ENCODE measurements around the gene ANKRD50.
A peak's percentile ranks its signal among the peaks of the same experiment; 100 is the strongest.

The ANKRD50 gene

GRCh38 chr4:124712372-124713184 lies at the start of gene ANKRD50:
Gene ANKRD50 (minus strand): TSS chr4:124712732. CDS start chr4:124710511, 2,221 bp downstream.
- DNase-seq (ENCODE audit: low read depth in 2 of 2), result peak; percentile 38 to 46

GRCh38 chr4:124757126-124757525 lies 44.6 kb upstream of the ANKRD50 start:
- DNase-seq (ENCODE audit: low read depth in 2 of 2), result no peak

GRCh38 chr4:124754681-124755080 lies 42.1 kb upstream of the ANKRD50 start:
- DNase-seq (ENCODE audit: low read depth in 2 of 2), result no peak

- no peak for DNase-seq (ENCODE audit: low read depth in 2 of 2)
These were observed 41.5 kb upstream of the ANKRD50 start for GRCh38 chr4:124753941-124754581.

- no peak for DNase-seq (ENCODE audit: low read depth in 2 of 2)
These were observed 36.9 kb upstream of the ANKRD50 start for GRCh38 chr4:124749421-124749820.

GRCh38 chr4:124748965-124749364 lies 36.4 kb upstream of the ANKRD50 start:
- no peak for DNase-seq (ENCODE audit: low read depth in 2 of 2)

GRCh38 chr4:124745985-124746801 lies 33.7 kb upstream of the ANKRD50 start:
- DNase-seq (ENCODE audit: low read depth in 2 of 2), result no peak

GRCh38 chr4:124743711-124744110 lies 31.2 kb upstream of the ANKRD50 start:
- no peak for DNase-seq (ENCODE audit: low read depth in 2 of 2)

GRCh38 chr4:124740501-124740900 lies 28.0 kb upstream of the ANKRD50 start:
- DNase-seq (ENCODE audit: low read depth in 2 of 2), result no peak

- no peak for DNase-seq (ENCODE audit: low read depth in 2 of 2)
These were observed 26.5 kb upstream of the ANKRD50 start for GRCh38 chr4:124738994-124739393.

GRCh38 chr4:124737619-124738018 lies 25.1 kb upstream of the ANKRD50 start:
- DNase-seq (ENCODE audit: low read depth in 2 of 2), result no peak

- no peak for DNase-seq (ENCODE audit: low read depth in 2 of 2)
These were observed 24.0 kb upstream of the ANKRD50 start for GRCh38 chr4:124736526-124736925.

- no peak for DNase-seq (ENCODE audit: low read depth in 2 of 2)
These were observed 14.9 kb upstream of the ANKRD50 start for GRCh38 chr4:124727331-124727890.

- DNase-seq (ENCODE audit: low read depth in 2 of 2), result no peak
These were observed 13.7 kb upstream of the ANKRD50 start for GRCh38 chr4:124726269-124726668.

- DNase-seq (ENCODE audit: low read depth in 2 of 2), result no peak
These were observed 9.5 kb upstream of the ANKRD50 start for GRCh38 chr4:124722071-124722470.

- DNase-seq (ENCODE audit: low read depth in 2 of 2), result no peak
These were observed 4.6 kb upstream of the ANKRD50 start for GRCh38 chr4:124717101-124717500.

- no peak for DNase-seq (ENCODE audit: low read depth in 2 of 2)
These were observed 657 bp upstream of the ANKRD50 start for GRCh38 chr4:124713185-124713592.

- DNase-seq (ENCODE audit: low read depth in 2 of 2), result no peak
These were observed 811 bp downstream of the ANKRD50 start for GRCh38 chr4:124711471-124712371.

- DNase-seq (ENCODE audit: low read depth in 2 of 2), result no peak
These were observed 1.6 kb downstream of the ANKRD50 start for GRCh38 chr4:124710911-124711310.

- DNase-seq (ENCODE audit: low read depth in 2 of 2), result no peak
These were observed 2.4 kb downstream of the ANKRD50 start for GRCh38 chr4:124710015-124710741.
